HG02852 (cell line): Measurements from ENCODE around the gene ANP32A.

Experiments
- ATAC-seq: cut with Tn5 transposase; IDR thresholded peaks from one replicate; pipeline ENCODE4 v1.9.1; 2021; ENCODE audit warnings: mild to moderate bottlenecking, moderate library complexity; ENCODE audit not compliant: unreplicated experiment

ANP32A gene

GRCh38 chr15:68784206-68784605 is 36.5 kb downstream of the ANP32A start:
- ATAC-seq, result no peak

- ATAC-seq, result no peak
Measured at GRCh38 chr15:68783226-68784058, 37.3 kb downstream of the ANP32A start.

DNA sequence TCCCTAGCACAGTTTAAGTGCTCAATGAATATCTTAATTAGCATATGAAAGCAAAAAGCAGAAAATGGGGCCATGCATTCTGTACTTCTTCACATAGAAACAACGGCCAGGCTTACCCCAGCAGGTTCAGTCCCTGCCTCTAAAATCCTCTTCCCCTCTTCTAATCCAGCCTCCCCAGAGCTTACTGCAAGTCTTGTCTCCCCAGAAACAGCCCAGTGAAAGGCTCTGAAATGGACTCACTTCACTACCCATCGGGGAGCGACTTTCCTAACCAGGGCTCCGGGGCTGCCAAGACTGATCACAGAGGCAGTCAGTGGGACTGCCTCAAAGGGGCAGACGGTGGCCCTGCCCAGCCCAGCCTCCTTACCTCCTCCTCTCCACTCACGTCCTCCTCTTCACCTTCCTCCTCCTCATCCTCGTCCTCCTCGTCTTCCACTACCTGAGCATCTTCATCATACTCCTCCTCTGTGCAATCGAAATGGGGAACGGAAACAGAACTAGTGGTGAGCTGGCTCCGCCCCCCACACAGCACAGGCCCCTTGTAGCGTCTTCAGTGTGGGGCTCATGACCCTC is 38.0 kb downstream of the ANP32A start:
- ATAC-seq, result no peak

DNA sequence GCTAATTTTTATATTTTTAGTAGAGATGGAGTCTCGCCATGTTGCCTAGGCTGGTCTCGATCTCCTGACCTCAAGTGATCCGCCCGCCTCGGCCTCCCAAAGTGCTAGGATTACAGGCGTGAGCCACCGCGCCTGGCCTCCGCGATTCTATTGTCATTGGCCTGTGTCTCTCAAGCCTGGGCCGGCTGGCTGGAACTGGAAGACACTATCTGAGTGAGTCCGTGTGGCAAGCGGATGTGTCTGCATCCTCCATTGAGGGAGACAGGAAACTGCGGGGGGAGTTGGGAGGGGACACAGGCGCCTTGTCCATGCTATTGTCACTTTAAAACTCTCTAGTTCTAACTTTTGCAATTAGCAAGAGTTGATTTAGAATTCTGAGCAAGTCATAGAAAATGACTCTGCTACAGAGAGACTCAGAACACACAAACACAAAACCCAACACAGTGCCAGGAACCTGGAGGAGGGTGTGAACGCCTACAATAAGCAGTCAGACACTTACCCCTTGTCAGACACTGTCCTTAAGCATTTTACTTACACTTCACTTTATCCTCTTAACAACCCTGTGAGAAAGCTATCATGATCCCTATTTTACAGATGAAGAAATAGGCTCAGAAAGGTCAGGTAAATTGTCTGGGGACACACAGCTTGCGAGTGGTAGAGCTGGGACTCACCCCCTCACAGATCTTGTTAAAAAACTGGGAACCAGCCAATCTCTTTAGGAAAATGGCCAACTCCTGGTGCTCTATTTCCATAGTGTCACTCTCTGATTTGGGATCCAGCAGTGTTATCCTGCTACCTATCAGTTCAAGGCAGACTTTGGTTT is 38.7 kb downstream of the ANP32A start:
- no peak for ATAC-seq

- no peak for ATAC-seq
Measured at GRCh38 chr15:68781217-68781616, 39.5 kb downstream of the ANP32A start.

DNA sequence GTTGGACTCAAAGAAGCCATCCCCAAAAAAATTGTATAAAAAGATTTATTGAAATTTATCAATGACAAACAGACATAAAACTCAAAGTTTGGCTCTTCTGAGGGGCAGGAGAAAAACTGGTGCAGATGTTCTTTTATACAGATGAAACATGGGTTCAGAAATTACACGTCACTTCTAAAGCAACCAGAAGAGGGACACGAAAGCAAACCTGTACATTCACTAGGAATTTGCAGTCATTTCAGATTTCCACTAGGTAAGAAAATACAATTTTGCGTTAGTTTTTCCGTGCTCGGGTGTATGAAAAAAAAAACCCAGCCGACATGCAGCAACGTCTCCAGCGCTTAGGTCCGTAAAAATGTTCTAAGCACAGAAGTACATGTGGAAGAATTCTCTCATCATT is 41.8 kb downstream of the ANP32A start:
- ATAC-seq, result no peak

- ATAC-seq, result no peak
Measured at GRCh38 chr15:68776477-68777270, 44.0 kb downstream of the ANP32A start.

- ATAC-seq, result no peak
Measured at GRCh38 chr15:68775671-68776476, 44.8 kb downstream of the ANP32A start.

DNA sequence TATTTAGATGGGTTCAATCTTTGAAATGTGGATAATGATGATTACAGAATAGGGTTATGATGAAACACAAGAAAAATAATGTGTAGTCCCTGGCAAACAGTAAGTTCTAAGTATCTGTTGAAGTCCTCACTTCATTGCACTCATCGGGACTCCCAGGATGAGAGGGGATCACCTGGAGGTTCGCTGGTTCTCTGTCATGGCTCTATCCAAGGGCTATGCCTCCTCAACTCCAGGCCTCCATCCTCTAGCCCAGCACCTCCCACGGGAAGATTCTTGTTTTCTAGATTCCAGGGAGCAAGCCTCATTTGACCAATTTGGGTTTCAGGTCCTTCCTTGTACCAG is 45.5 kb downstream of the ANP32A start:
- ATAC-seq, result no peak

DNA sequence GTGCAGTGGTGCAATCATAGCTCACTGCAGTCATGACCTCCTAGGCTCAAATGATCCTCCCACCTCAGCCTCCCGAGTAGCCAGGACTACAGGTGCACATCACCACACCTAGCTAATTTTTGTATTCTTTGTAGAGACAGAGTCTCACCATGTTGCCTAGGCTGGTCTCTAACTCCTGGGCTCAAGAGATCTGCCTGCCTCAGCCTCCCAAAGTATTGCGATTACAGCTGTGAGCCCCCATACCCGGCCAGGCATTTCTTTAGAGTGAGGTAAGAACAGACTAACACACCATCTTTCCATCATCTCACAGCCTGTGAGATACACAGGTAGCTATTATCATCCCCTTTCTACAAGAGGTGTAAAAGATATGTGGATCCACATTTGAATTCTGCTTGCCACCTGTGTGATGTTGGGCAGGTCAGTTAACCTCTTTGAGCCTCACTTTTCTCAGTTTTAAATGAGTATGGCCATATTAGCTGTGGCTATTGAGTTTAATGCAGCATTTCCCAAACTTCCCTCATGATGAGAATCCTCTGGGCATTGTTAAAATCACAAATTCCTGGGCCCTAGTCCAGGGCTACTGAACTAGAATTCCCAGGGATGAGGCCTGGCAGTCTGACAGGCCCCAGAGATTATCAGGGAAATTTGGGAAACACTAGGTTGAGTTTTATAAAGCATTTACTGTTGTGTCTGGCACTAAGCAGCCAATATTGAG is 46.0 kb downstream of the ANP32A start:
- no peak for ATAC-seq

GRCh38 chr15:68774120-68774519 is 46.6 kb downstream of the ANP32A start:
- ATAC-seq, result no peak

- no peak for ATAC-seq
Measured at GRCh38 chr15:68773036-68773435, 47.7 kb downstream of the ANP32A start.

- ATAC-seq, result no peak
Measured at GRCh38 chr15:68770216-68770615, 50.5 kb downstream of the ANP32A start.

- no peak for ATAC-seq
Measured at GRCh38 chr15:68769702-68770101, 51.0 kb downstream of the ANP32A start.

- no peak for ATAC-seq
Measured at GRCh38 chr15:68768321-68768720, 52.4 kb downstream of the ANP32A start.

- no peak for ATAC-seq
Measured at GRCh38 chr15:68767833-68768232, 52.9 kb downstream of the ANP32A start.

GRCh38 chr15:68765602-68766368 is 54.9 kb downstream of the ANP32A start:
- ATAC-seq, result no peak

DNA sequence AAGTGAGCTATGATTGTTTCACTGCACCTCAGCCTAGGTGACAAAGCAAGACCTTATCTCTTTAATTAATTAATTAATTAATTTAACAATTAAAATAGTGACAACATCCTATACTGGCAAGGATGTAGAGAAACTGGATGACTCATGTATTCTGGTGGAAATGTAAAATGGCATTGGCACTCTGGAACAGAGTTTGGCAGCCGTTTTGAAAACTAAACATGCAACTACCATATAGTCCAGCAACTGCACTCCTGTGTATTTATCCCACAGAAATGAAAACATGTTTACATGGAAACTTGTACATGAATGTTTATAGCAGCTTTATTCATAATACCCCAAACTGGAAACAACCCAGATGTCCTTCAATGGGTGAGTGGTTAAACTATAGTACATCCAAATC is 56.6 kb downstream of the ANP32A start:
- no peak for ATAC-seq

- ATAC-seq, result no peak
Measured at GRCh38 chr15:68763063-68763462, 57.6 kb downstream of the ANP32A start.
